Small intestine (tissue), 7 donors: Measurements from ENCODE around the gene SDR9C7. TPM values are rescaled to one million over a fixed set of nuclear protein-coding genes. Genes with fewer than 3 reads are reported as not detected.
"Not testable (repeated sequence)": the region's sequence is repeated elsewhere in the genome, so short reads cannot be mapped to it uniquely, and the experiment has no call there.

Source experiments
- DNase-seq, 2 donors: peaks; one replicate each; pipeline versions ENCODE4 v3.0.0 to v3.0.0-alpha.2; 2013
- FAIRE-seq: peaks from 2 replicates; lab custom pipeline; 2012; peaks lifted over from hg19 to GRCh38; lab: Jason Lieb, UNC
- H3K27ac ChIP-seq, 3 donors: one replicate each; pipeline ENCODE4 v1.5.1; 2013; ENCODE audit warnings: low read length in 2 of 3, mild to moderate bottlenecking in 2 of 3, control low read depth in 1 of 3, inconsistent platforms in 1 of 3, low read depth in 1 of 3, moderate library complexity in 1 of 3
- H3K27me3 ChIP-seq, 3 donors: one replicate each; pipeline ENCODE4 v1.6.1; 2013; ENCODE audit warnings: low read length in 3 of 3, inconsistent platforms in 1 of 3; ENCODE audit not compliant: control insufficient read depth in 3 of 3, insufficient read depth in 3 of 3
- H3K36me3 ChIP-seq, 3 donors: one replicate each; pipeline ENCODE4 v1.6.1; 2013; ENCODE audit warnings: low read length in 3 of 3, inconsistent platforms in 1 of 3, low read depth in 1 of 3, mild to moderate bottlenecking in 1 of 3, moderate library complexity in 1 of 3; ENCODE audit not compliant: control insufficient read depth in 3 of 3, insufficient read depth in 2 of 3
- H3K4me1 ChIP-seq, 3 donors: one replicate each; pipeline ENCODE4 v1.6.1; 2013; ENCODE audit warnings: low read length in 2 of 3, inconsistent platforms in 1 of 3, low read depth in 1 of 3, mild to moderate bottlenecking in 1 of 3, moderate library complexity in 1 of 3; ENCODE audit not compliant: control insufficient read depth in 3 of 3, insufficient read depth in 2 of 3
- H3K4me3 ChIP-seq, 3 donors: one replicate each; pipeline ENCODE4 v1.5.1; 2013; ENCODE audit warnings: low read length in 3 of 3, control low read depth in 1 of 3, inconsistent platforms in 1 of 3, low read depth in 1 of 3, mild to moderate bottlenecking in 1 of 3, moderate library complexity in 1 of 3
- H3K9me3 ChIP-seq, 2 donors: one replicate each; pipeline ENCODE4 v1.6.1; 2013; ENCODE audit warnings: low read depth in 1 of 2, low read length in 1 of 2; ENCODE audit not compliant: control insufficient read depth in 2 of 2, insufficient read depth in 1 of 2
- WGBS, 3 donors: extraction: QIAGEN DNeasy Blood & Tissue Kit; methylation state at CpG; one replicate each; pipeline ENCODE4 v1.1.7; 2013; 5-methylcytosine and 5-hydroxymethylcytosine counted together
- polyA plus RNA-seq, 4 donors: library from polyadenylated mRNA; stranded (reverse) in 3 of 4; unstranded in 1 of 4; fragments of 200-250 nt in 3 of 4; fragments of 120-200 nt in 1 of 4; gene quantifications; one replicate each; pipeline versions ENCODE4 v1.2.1 to v1.2.3, GENCODE V29; 2013
- donor health status: healthy with polysubstance abuse.
- donor health status: control.
- donor health status: control.
- donor health status: Bipolar disorder and iron deficiency.
- donor health status: healthy.

SDR9C7 gene
- polyA plus RNA-seq, 4 donors = not detected

DNA sequence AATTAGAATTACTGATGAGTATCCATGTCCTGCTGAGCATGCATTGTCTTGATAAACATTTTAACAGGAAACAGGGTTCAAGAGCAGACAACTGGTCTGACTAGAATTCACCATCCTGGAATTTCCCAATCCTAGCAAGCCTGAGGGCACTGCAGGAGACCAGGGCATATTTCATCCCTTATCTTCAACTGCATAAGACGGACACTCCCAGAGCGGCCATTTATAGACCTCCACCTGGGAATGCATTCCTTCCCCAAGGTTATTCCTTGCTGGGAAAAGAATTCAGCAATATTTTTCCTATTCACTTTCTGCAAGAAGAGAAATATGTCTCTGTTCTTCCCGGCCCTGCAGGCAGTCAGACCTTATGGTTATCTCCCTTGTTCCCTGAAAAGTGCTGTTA, 51.8 kb downstream of the SDR9C7 start:
- H3K4me1 ChIP-seq, H3K27me3 ChIP-seq, H3K36me3 ChIP-seq, DNase-seq, H3K4me3 ChIP-seq, H3K27ac ChIP-seq, FAIRE-seq: not testable (repeated sequence)
- WGBS, 3 donors = 88 to 90% (median 88%) methylated on average over 3 of the region's 3 CpGs
- peaks cover 0 to 28% of the 10 kb centered on the region in 2 donors for H3K9me3 ChIP-seq

DNA sequence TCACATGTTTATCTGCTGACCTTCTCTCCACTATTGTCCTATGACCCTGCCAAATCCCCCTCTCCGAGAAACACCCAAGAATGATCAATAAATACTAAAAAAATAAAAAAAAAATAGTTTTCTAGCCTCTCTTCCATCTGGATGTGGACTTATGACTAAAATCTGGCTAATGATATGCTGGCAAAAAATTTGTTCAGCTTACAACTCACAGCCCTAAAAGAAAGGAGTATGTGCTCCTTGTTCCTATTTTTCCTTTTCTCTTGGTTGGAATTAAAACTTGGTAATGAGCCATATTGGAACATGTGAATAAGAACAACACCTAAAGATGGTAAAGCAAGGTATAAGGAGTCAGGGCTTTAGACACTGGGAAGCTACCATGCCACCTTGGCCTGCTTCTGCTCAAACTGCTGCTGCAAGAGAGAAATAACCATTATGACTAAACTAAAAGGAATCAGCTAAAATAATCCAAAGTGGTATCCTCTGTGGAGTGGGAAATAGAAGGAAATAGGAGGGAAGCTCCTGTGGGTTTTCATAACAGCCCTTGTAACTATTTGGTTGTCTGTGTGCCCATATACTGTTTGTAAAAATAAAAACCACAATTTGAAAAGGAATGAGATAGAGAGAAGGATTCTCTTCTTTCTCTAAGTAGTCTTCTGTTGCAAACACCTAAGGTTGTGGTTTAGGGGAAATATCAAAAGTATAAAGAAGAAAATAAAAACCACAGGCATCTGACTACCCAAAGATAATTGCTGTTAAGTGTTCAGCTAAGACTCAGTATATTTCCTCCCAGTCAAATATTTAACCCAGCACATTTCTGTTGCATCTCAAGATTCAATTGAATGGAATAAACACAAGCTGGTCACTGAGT, 53.8 kb downstream of the SDR9C7 start:
- DNase-seq (no peak), FAIRE-seq (no peak)
- Histone ChIP-seq H3K27ac (no peak overlapping the region), H3K36me3 (no peaks in the 10 kb centered on the region), H3K4me3 (no peak overlapping the region), H3K9me3 (peaks cover 0 to 18% of the 10 kb centered on the region in 2 donors), H3K4me1 (no peaks in the 10 kb centered on the region), H3K27me3 (peaks cover 0 to 2% (median 0%) of the 10 kb centered on the region in 3 donors)
- 0 to 50% methylated on average over 1 of the region's 1 CpG; no CpG with 5 or more reads in 1 of the 3 donors for WGBS, 3 donors

DNA sequence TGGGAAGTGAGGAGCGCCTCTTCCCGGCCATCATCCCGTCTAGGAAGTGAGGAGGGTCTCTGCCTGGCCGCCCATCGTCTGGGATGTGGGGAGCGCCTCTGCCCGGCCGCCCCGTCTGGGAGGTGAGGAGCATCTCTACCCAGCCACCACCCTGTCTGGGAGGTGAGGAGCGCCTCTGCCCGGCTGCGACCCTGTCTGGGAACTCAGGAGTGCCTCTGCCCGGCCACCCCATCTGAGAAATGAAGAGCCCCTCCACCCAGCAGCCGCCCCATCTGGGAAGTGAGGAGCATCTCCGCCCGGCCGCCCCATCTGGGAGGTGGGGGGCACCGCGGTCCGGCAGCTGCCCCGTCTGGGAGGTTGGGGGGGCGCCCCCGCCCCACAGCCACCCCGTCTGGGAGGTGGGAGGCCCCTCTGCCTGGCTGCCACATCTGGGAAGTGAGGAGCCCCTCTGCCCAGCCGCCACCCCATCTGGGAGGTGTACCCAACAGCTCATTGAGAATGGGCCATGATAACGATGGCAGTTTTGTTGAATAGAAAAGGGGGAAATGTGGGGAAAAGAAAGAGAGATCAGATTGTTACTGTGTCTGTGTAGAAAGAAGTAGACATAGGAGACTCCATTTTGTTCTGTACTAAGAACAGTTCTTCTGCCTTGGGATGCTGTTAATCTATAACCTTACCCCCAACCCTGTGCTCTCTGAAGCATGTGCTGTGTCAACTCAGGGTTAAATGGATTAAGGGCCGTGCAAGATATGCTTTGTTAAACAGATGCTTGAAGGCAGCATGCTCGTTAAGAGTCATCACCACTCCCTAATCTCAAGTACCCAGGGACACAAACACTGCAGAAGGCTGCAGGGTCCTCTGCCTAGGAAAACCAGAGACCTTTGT, 54.7 kb downstream of the SDR9C7 start:
- H3K27ac ChIP-seq, H3K36me3 ChIP-seq, H3K4me1 ChIP-seq, DNase-seq, H3K27me3 ChIP-seq, FAIRE-seq, H3K4me3 ChIP-seq: not testable (repeated sequence)
- 84 to 88% (median 86%) methylated on average over 22 to 28 of the region's 28 CpGs for WGBS, 3 donors
- peaks cover 0 to 18% of the 10 kb centered on the region in 2 donors for H3K9me3 ChIP-seq

DNA sequence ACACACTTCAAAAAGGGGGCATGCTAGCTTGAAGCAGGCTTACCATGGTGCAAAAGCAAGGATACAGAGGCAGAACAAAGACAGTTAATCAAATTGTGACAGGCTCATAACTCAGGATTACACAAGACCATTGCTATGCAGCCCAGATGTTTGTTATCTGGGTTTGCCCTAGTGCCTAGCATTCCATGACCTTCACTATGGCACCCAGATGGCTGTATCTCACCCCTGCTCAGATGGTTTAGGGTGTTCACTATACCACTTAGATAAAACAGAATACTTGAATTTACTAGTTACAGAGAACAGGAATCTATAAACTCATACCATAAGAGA, 56.2 kb downstream of the SDR9C7 start:
- peaks cover 0 to 2% (median 0%) of the 10 kb centered on the region in 3 donors for H3K27me3 ChIP-seq
- H3K4me3 ChIP-seq = no peak overlapping the region
- no peak for FAIRE-seq
- no peak overlapping the region for H3K27ac ChIP-seq
- no peaks in the 10 kb centered on the region for H3K4me1 ChIP-seq
- DNase-seq = no peak
- no peaks in the 10 kb centered on the region for H3K36me3 ChIP-seq
- peaks cover 0 to 16% of the 10 kb centered on the region in 2 donors for H3K9me3 ChIP-seq

DNA sequence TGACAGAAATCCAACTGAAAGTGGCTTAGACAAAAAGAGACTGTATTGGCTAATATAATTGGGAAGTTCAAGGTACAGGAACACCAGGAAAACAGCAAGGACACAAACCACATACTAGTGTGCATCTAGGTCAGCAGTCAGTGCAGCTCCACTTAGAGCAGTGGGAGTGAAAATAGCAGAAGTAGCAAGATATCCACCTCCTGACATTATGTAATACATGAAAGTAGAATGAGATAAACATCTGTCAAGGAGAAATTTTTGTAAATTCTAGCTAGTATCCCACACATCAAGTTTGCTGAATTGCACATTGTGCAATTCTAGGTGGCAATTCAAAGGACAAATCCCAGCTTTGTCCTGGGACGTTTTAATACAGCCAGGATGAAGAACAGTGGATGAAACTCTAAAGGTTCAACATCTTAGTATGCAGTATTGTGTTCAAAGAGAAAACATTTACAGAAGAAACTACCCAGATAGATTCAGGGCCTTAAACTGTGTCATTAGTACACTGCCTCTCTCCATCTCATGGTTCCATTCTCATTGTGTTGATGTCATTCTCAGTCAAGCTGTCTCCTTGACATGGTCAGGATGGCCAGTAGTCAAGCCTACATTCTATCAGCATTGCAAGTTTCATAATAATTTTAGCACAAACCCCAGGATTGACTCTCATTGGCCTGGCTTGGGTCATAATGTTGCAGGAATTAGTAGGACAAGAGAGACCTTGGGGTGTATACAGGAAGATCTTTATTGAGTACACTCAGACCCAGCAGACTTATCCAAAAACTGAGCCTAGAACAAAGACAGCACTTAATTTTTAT, 56.8 kb downstream of the SDR9C7 start:
- Histone ChIP-seq H3K4me1 (no peaks in the 10 kb centered on the region), H3K27ac (no peak overlapping the region), H3K36me3 (no peaks in the 10 kb centered on the region), H3K4me3 (no peak overlapping the region), H3K9me3 (peaks cover 0 to 14% of the 10 kb centered on the region in 2 donors), H3K27me3 (peaks cover 0 to 2% (median 0%) of the 10 kb centered on the region in 3 donors)
- FAIRE-seq (no peak), DNase-seq (no peak)
- 17 to 54% (median 48%) methylated on average over 1 of the region's 1 CpG for WGBS, 3 donors

DNA sequence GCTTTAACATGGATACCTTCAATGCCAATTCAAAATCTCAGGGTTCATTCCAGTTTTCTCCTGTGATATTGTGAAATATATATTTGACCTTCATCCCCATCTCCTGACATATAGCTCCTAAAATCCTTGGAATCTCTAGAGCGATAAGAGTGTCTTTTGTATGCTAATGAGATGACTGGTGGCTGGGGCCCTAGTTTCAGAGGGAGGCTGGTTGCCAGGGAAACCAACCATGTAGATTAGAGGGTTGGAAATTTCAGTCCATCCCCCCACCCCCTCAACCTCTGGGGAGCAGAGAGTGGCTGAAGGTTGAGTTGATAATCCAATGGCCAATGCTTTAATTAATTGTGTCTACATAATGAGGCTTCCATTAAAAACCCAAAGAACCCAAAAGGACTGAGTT, 59.4 kb downstream of the SDR9C7 start:
- peaks cover 0 to 4% of the 10 kb centered on the region in 2 donors for H3K9me3 ChIP-seq
- H3K27ac ChIP-seq = no peak overlapping the region
- H3K4me1 ChIP-seq = no peaks in the 10 kb centered on the region
- no peaks in the 10 kb centered on the region for H3K27me3 ChIP-seq
- DNase-seq = no peak
- no peak overlapping the region for H3K4me3 ChIP-seq
- FAIRE-seq = no peak
- 43 to 75% (median 60%) methylated on average over 1 of the region's 1 CpG for WGBS, 3 donors
- no peaks in the 10 kb centered on the region for H3K36me3 ChIP-seq

DNA sequence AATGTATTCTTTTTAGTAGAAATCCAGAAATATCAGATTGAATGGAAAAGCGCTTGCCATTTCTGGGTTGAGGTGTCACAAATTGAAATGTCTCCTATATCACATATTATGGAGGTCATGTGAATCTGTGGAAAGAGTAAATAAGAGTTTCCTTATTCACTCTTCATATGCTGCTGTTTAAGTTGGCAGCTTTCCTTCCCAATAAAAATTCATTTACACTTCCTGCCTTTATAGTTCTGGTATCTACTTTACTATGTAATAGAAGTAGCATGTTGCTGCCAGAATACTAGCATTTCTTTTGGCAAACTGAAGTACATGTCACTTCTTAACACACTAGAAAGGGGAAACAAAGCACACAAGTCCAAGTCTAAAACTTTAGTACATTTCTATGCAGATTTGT, 60.8 kb downstream of the SDR9C7 start:
- DNase-seq (no peak), FAIRE-seq (no peak)
- Histone ChIP-seq H3K9me3 (no peaks in the 10 kb centered on the region), H3K4me1 (no peaks in the 10 kb centered on the region), H3K4me3 (no peak overlapping the region), H3K36me3 (no peaks in the 10 kb centered on the region), H3K27me3 (no peaks in the 10 kb centered on the region), H3K27ac (no peak overlapping the region)
- WGBS, 3 donors = 5 to 93% (median 21%) methylated on average over 1 of the region's 1 CpG
